GM12874 (cell line): ENCODE data around the gene NBPF11.
"Not testable (repeated sequence)": the region's sequence is repeated elsewhere in the genome, so short reads cannot be mapped to it uniquely, and the experiment has no call there.

ENCODE experiments used
- TF ChIP-seq, protein P1 (sequence below): IDR thresholded peaks from 2 replicates; pipeline ENCODE4 v1.5.1; 2011; ENCODE audit warnings: low read depth, mild to moderate bottlenecking, control low read depth, low read length, moderate library complexity; ENCODE audit not compliant: insufficient read depth

Gene NBPF11, protein sequence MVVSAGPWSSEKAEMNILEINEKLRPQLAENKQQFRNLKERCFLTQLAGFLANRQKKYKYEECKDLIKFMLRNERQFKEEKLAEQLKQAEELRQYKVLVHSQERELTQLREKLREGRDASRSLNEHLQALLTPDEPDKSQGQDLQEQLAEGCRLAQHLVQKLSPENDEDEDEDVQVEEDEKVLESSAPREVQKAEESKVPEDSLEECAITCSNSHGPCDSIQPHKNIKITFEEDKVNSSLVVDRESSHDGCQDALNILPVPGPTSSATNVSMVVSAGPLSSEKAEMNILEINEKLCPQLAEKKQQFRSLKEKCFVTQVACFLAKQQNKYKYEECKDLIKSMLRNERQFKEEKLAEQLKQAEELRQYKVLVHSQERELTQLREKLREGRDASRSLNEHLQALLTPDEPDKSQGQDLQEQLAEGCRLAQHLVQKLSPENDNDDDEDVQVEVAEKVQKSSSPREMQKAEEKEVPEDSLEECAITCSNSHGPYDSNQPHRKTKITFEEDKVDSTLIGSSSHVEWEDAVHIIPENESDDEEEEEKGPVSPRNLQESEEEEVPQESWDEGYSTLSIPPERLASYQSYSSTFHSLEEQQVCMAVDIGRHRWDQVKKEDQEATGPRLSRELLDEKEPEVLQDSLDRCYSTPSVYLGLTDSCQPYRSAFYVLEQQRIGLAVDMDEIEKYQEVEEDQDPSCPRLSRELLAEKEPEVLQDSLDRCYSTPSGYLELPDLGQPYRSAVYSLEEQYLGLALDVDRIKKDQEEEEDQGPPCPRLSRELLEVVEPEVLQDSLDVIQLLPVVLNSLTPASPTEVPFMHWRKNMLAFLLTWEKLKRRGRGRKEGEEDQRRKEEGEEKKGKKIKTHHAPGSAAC

GRCh38 chr1:148151911-148152656 is at the start of gene NBPF11:
Gene NBPF11 (minus strand): TSS chr1:148152281. CDS start chr1:148127003, 25,278 bp downstream.
- TF ChIP-seq, protein P1, sequence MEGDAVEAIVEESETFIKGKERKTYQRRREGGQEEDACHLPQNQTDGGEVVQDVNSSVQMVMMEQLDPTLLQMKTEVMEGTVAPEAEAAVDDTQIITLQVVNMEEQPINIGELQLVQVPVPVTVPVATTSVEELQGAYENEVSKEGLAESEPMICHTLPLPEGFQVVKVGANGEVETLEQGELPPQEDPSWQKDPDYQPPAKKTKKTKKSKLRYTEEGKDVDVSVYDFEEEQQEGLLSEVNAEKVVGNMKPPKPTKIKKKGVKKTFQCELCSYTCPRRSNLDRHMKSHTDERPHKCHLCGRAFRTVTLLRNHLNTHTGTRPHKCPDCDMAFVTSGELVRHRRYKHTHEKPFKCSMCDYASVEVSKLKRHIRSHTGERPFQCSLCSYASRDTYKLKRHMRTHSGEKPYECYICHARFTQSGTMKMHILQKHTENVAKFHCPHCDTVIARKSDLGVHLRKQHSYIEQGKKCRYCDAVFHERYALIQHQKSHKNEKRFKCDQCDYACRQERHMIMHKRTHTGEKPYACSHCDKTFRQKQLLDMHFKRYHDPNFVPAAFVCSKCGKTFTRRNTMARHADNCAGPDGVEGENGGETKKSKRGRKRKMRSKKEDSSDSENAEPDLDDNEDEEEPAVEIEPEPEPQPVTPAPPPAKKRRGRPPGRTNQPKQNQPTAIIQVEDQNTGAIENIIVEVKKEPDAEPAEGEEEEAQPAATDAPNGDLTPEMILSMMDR, result not testable (repeated sequence)

GRCh38 chr1:148166558-148167492 is 14.7 kb upstream of the NBPF11 start:
- TF ChIP-seq, protein P1, result no peak

DNA sequence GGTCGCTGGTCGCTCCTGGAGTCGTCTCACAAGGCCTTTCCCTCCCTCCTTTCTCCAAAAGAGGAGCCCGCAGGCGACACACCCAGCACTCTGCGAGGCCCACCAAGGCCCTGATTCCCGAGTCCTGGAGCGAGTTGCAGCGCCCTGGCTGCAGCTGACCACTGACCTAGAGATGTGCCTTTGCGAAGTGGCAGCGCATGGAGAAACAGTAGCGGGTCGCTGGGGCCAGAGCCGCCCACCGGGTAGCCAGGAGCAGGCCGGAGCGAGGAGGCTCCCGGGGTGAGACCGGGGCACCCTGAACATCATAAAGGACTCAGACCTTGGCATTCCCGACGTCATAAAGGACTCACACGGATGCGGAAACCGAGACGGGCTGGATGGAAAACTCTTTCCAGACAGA is 10.3 kb upstream of the NBPF11 start:
- TF ChIP-seq, protein P1, result no peak

GRCh38 chr1:148161053-148161901 is 9.2 kb upstream of the NBPF11 start:
- TF ChIP-seq, protein P1, result no peak

- TF ChIP-seq, protein P1, result no peak
Measured at GRCh38 chr1:148160343-148161052, 8.4 kb upstream of the NBPF11 start.

DNA sequence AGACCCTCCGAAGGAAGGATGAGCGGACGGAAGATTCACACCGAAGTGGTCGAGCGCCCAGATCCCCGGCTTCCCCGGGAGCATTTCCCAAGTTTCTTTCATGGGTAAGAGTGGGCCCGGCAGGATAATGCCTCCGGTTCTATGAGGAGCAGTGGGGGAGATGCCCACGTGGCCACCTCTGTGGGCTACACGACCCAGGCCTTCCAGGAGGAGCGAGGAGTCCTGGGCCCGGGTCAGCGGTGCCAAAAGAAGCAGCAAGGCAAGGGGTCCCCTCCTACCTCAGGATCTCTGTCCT is 7.9 kb upstream of the NBPF11 start:
- TF ChIP-seq, protein P1, result no peak
